Neural cell (in vitro differentiated cells): ENCODE measurements around the gene LPCAT1.

Experiments
- CTCF ChIP-seq: fragments of 450-650 bp; IDR thresholded peaks from 2 replicates; pipeline ENCODE4 v1.5.1; 2014; ENCODE audit warnings: antibody characterized with exemption, mild to moderate bottlenecking, moderate library complexity; ENCODE audit not compliant: poor library complexity, severe bottlenecking
- EP300 ChIP-seq: fragments of 450-650 bp; conservative IDR thresholded peaks from 2 replicates; pipeline ENCODE4 v1.6.1; 2014; ENCODE audit warnings: antibody characterized with exemption, mild to moderate bottlenecking, moderate library complexity; ENCODE audit not compliant: poor library complexity, severe bottlenecking
- EZH2 ChIP-seq: fragments of 200-600, 300-800 bp; shearing (Covaris generic), sonication (generic); IDR thresholded peaks from 2 replicates; pipeline ENCODE4 v1.6.1; 2014; ENCODE audit warnings: antibody characterized with exemption, low read length, borderline replicate concordance, mild to moderate bottlenecking; ENCODE audit not compliant: insufficient read depth, poor library complexity, severe bottlenecking
- MXI1 ChIP-seq: fragments of 450-650 bp; conservative IDR thresholded peaks from 2 replicates; pipeline ENCODE4 v1.6.1; 2014; ENCODE audit warnings: antibody characterized with exemption, mild to moderate bottlenecking; ENCODE audit not compliant: poor library complexity, severe bottlenecking
- POLR2AphosphoS5 ChIP-seq: IDR thresholded peaks from 2 replicates; pipeline ENCODE4 v1.6.1; 2012
- RAD21 ChIP-seq: fragments of 450-650 bp; conservative IDR thresholded peaks from 2 replicates; pipeline ENCODE4 v1.6.1; 2014; ENCODE audit warnings: antibody characterized with exemption, mild to moderate bottlenecking, moderate library complexity
- REST ChIP-seq: IDR thresholded peaks from 2 replicates; pipeline ENCODE4 v1.6.1; 2012; ENCODE audit warnings: borderline replicate concordance
- TAF1 ChIP-seq: IDR thresholded peaks from 2 replicates; pipeline ENCODE4 v1.6.1; 2012; ENCODE audit warnings: low read depth

GRCh38 chr5:1553539-1554409 lies 30.0 kb upstream of the LPCAT1 start:
- TF ChIP-seq CTCF = no peak
- no peak for TF ChIP-seq RAD21
- no peak for TF ChIP-seq EZH2
- TF ChIP-seq EP300 = no peak
- TF ChIP-seq POLR2AphosphoS5 = no peak
- TF ChIP-seq MXI1 = no peak
- no peak for TF ChIP-seq TAF1
- no peak for TF ChIP-seq REST
